CD8-positive, alpha-beta memory T cell (primary cell): ENCODE measurements around the gene AKR7A2. TPM values are rescaled to one million over a fixed set of nuclear protein-coding genes. Genes with fewer than 3 reads are reported as not detected.
"Not testable (repeated sequence)": the region's sequence is repeated elsewhere in the genome, so short reads cannot be mapped to it uniquely, and the experiment has no call there.

Experiments used
- CTCF ChIA-PET: fragments of 350-600 bp; sonication (Branson Sonifier 250); formaldehyde crosslinking; loops from one replicate; lab custom pipeline; 2021; ENCODE audit warnings: antibody characterized with exemption; lab: Charles Lee
- POLR2A ChIA-PET: fragments of 350-600 bp; sonication (Branson Sonifier 250); formaldehyde crosslinking; loops from one replicate; lab custom pipeline; 2021; ENCODE audit warnings: antibody characterized with exemption; lab: Charles Lee
- DNase-seq, 5 donors: peaks; one replicate each; pipeline versions ENCODE4 v3.0.0 to v3.0.0-alpha.2; 2020 to 2022; ENCODE audit warnings: mixed read lengths in 1 of 5
- H3K27ac ChIP-seq: one replicate; pipeline ENCODE4 v1.7.0; 2013; ENCODE audit warnings: low read depth, mild to moderate bottlenecking, low read length, moderate library complexity
- H3K27me3 ChIP-seq: 2 replicates; pipeline ENCODE4 v1.7.0; 2013; ENCODE audit warnings: low read length, mild to moderate bottlenecking; ENCODE audit not compliant: insufficient read depth, poor library complexity, severe bottlenecking
- H3K36me3 ChIP-seq: 2 replicates; pipeline ENCODE4 v1.7.0; 2013; ENCODE audit warnings: mild to moderate bottlenecking, low read length, moderate library complexity; ENCODE audit not compliant: insufficient read depth
- H3K4me1 ChIP-seq: 2 replicates; pipeline ENCODE4 v1.7.0; 2013; ENCODE audit warnings: mild to moderate bottlenecking, low read length, moderate library complexity; ENCODE audit not compliant: insufficient read depth
- H3K4me3 ChIP-seq: 2 replicates; pipeline ENCODE4 v1.7.0; 2013; ENCODE audit warnings: mild to moderate bottlenecking, low read length
- H3K9me3 ChIP-seq: 2 replicates; pipeline ENCODE4 v1.7.0; 2013; ENCODE audit warnings: mild to moderate bottlenecking, low read length
- H3K27ac Mint-ChIP-seq, 8 donors: one replicate each; pipeline ENCODE4 v1.8.0; 2020 to 2021; ENCODE audit warnings: mixed read lengths in 8 of 8, mild to moderate bottlenecking in 6 of 8, inconsistent platforms in 3 of 8, moderate library complexity in 3 of 8
- H3K27me3 Mint-ChIP-seq, 2 donors: one replicate each; pipeline ENCODE4 v1.8.0; 2020 to 2021; ENCODE audit warnings: mixed read lengths in 2 of 2, mild to moderate bottlenecking in 1 of 2, moderate library complexity in 1 of 2
- H3K36me3 Mint-ChIP-seq, 3 donors: one replicate each; pipeline ENCODE4 v1.8.0; 2020 to 2021; ENCODE audit warnings: mixed read lengths in 3 of 3, inconsistent platforms in 1 of 3, mild to moderate bottlenecking in 1 of 3
- H3K4me1 Mint-ChIP-seq, 3 donors: one replicate each; pipeline ENCODE4 v1.8.0; 2020 to 2021; ENCODE audit warnings: mixed read lengths in 3 of 3, inconsistent platforms in 1 of 3, mild to moderate bottlenecking in 1 of 3
- H3K4me3 Mint-ChIP-seq, 7 donors: one replicate each; pipeline ENCODE4 v1.8.0; 2020 to 2021; ENCODE audit warnings: mixed read lengths in 7 of 7, mild to moderate bottlenecking in 6 of 7, moderate library complexity in 4 of 7, inconsistent platforms in 2 of 7
- H3K9me3 Mint-ChIP-seq, 5 donors: one replicate each; pipeline ENCODE4 v1.8.0; 2020 to 2022; ENCODE audit warnings: mixed read lengths in 5 of 5, mild to moderate bottlenecking in 3 of 5, moderate library complexity in 2 of 5, inconsistent platforms in 1 of 5
- polyA plus RNA-seq: library from polyadenylated mRNA; unstranded; fragments of 300-500 nt; fragmentation: Illumina TruSeq; gene quantifications from one replicate; pipeline ENCODE4 v1.2.3, GENCODE V29; 2021
- total RNA-seq, 2 experiments: library from RNA; stranded (reverse); gene quantifications; one replicate each; pipeline ENCODE4 v1.2.3, GENCODE V29; 2021

The AKR7A2 gene
- total and polyA plus RNA-seq, 3 experiments from 2014 or later, result 36.4 to 102 (median 38.3) TPM

GRCh38 chr1:19307794-19308508, 4.0 kb downstream of the AKR7A2 start:
- Mint-ChIP-seq H3K36me3 (peaks cover 6 to 61% (median 21%) of the 10 kb centered on the region in 3 donors), H3K27ac (peak overlapping the region in 1 of 8 donors; percentile 24), H3K4me1 (peaks cover 20 to 33% (median 31%) of the 10 kb centered on the region in 3 donors), H3K27me3 (no peaks in the 10 kb centered on the region), H3K4me3 (peak overlapping the region in 2 of 7 donors; percentile 9 to 32), H3K9me3 (no peaks in the 10 kb centered on the region)
- Histone ChIP-seq H3K27me3 (no peaks in the 10 kb centered on the region), H3K36me3 (peaks cover 29% of the 10 kb centered on the region), H3K9me3 (no peaks in the 10 kb centered on the region), H3K4me3 (no peak overlapping the region), H3K4me1 (peaks cover 12% of the 10 kb centered on the region), H3K27ac (no peak overlapping the region)
- DNase-seq, result peak in 1 of 5 donors; percentile 36
- CTCF ChIA-PET, result no interaction called here
- POLR2A ChIA-PET, result no interaction called here

GRCh38 chr1:19306941-19307340, 5.0 kb downstream of the AKR7A2 start:
- peaks cover 16 to 30% (median 26%) of the 10 kb centered on the region in 3 donors for H3K4me1 Mint-ChIP-seq
- H3K4me1 ChIP-seq, result peaks cover 9% of the 10 kb centered on the region
- H3K27me3 ChIP-seq, result no peaks in the 10 kb centered on the region
- H3K36me3 ChIP-seq, result peaks cover 30% of the 10 kb centered on the region
- H3K9me3 ChIP-seq, result no peaks in the 10 kb centered on the region
- DNase-seq, result peak in 1 of 5 donors; percentile 18
- H3K4me3 ChIP-seq, result no peak overlapping the region
- POLR2A ChIA-PET, result no interaction called here
- no peaks in the 10 kb centered on the region for H3K27me3 Mint-ChIP-seq
- H3K36me3 Mint-ChIP-seq, result peaks cover 6 to 66% (median 21%) of the 10 kb centered on the region in 3 donors
- no peak overlapping the region for H3K27ac Mint-ChIP-seq
- CTCF ChIA-PET, result no interaction called here
- no peaks in the 10 kb centered on the region for H3K9me3 Mint-ChIP-seq
- no peak overlapping the region for H3K27ac ChIP-seq
- no peak overlapping the region for H3K4me3 Mint-ChIP-seq

GRCh38 chr1:19305880-19306279, 6.1 kb downstream of the AKR7A2 start:
- ChIA-PET POLR2A (no interaction called here), CTCF (no interaction called here)
- DNase-seq, result peak in 1 of 5 donors; percentile 26
- H3K36me3 ChIP-seq, result peaks cover 30% of the 10 kb centered on the region
- H3K27ac Mint-ChIP-seq, result no peak overlapping the region
- H3K27ac ChIP-seq, result no peak overlapping the region
- peaks cover 6 to 64% (median 20%) of the 10 kb centered on the region in 3 donors for H3K36me3 Mint-ChIP-seq
- H3K27me3 Mint-ChIP-seq, result no peaks in the 10 kb centered on the region
- H3K9me3 Mint-ChIP-seq, result no peaks in the 10 kb centered on the region
- H3K9me3 ChIP-seq, result no peaks in the 10 kb centered on the region
- no peak overlapping the region for H3K4me3 Mint-ChIP-seq
- peaks cover 4% of the 10 kb centered on the region for H3K4me1 ChIP-seq
- peaks cover 12 to 23% (median 19%) of the 10 kb centered on the region in 3 donors for H3K4me1 Mint-ChIP-seq
- H3K4me3 ChIP-seq, result no peak overlapping the region
- no peaks in the 10 kb centered on the region for H3K27me3 ChIP-seq

GRCh38 chr1:19304081-19304480, 7.9 kb downstream of the AKR7A2 start:
- POLR2A ChIA-PET, result not testable (repeated sequence)

GRCh38 chr1:19300211-19300610, 11.7 kb downstream of the AKR7A2 start:
- H3K4me1 Mint-ChIP-seq, result no peaks in the 10 kb centered on the region
- no peak overlapping the region for H3K27ac ChIP-seq
- H3K27me3 ChIP-seq, result no peaks in the 10 kb centered on the region
- H3K27me3 Mint-ChIP-seq, result no peaks in the 10 kb centered on the region
- H3K27ac Mint-ChIP-seq, result no peak overlapping the region
- H3K36me3 ChIP-seq, result peaks cover 14% of the 10 kb centered on the region
- H3K9me3 ChIP-seq, result peaks cover 2% of the 10 kb centered on the region
- CTCF ChIA-PET, result no interaction called here
- H3K4me1 ChIP-seq, result no peaks in the 10 kb centered on the region
- no peak overlapping the region for H3K4me3 ChIP-seq
- H3K4me3 Mint-ChIP-seq, result no peak overlapping the region
- DNase-seq, result peak in 1 of 5 donors; percentile 23
- H3K9me3 Mint-ChIP-seq, result peaks cover under 1 to 5% (median 4%) of the 10 kb centered on the region in 5 donors
- POLR2A ChIA-PET, result no interaction called here
- H3K36me3 Mint-ChIP-seq, result peaks cover 14 to 37% (median 17%) of the 10 kb centered on the region in 3 donors

More at GRCh38 chr1:19304081-19304480, 7.9 kb downstream of the AKR7A2 start:
- H3K4me1 Mint-ChIP-seq, H3K4me3 ChIP-seq, H3K27me3 ChIP-seq, H3K27ac Mint-ChIP-seq, H3K27ac ChIP-seq, H3K9me3 Mint-ChIP-seq, H3K27me3 Mint-ChIP-seq, H3K4me1 ChIP-seq, H3K9me3 ChIP-seq, CTCF ChIA-PET: not testable (repeated sequence)
- peak overlapping the region in 1 of 7 donors; percentile 74 for H3K4me3 Mint-ChIP-seq
- peaks cover 6 to 66% (median 20%) of the 10 kb centered on the region in 3 donors for H3K36me3 Mint-ChIP-seq
- peak in 1 of 5 donors; percentile 24 for DNase-seq
- peaks cover 30% of the 10 kb centered on the region for H3K36me3 ChIP-seq

- POLR2A ChIA-PET, result no interaction called here
- no peak for DNase-seq
- peaks cover 0 to 6% of the 10 kb centered on the region in 2 donors for H3K27me3 Mint-ChIP-seq
- no peak overlapping the region for H3K27ac Mint-ChIP-seq
- Histone ChIP-seq H3K9me3 (peaks cover 9% of the 10 kb centered on the region), H3K27ac (no peak overlapping the region), H3K27me3 (no peaks in the 10 kb centered on the region), H3K4me1 (no peaks in the 10 kb centered on the region), H3K4me3 (no peak overlapping the region), H3K36me3 (no peaks in the 10 kb centered on the region)
- no peak overlapping the region for H3K4me3 Mint-ChIP-seq
- peaks cover 17 to 27% (median 19%) of the 10 kb centered on the region in 5 donors for H3K9me3 Mint-ChIP-seq
- CTCF ChIA-PET, result no interaction called here
- peaks cover 7 to 36% (median 12%) of the 10 kb centered on the region in 3 donors for H3K36me3 Mint-ChIP-seq
- H3K4me1 Mint-ChIP-seq, result no peaks in the 10 kb centered on the region
Observed at GRCh38 chr1:19294638-19295037, 17.3 kb downstream of the AKR7A2 start.

GRCh38 chr1:19289244-19289643, 22.7 kb downstream of the AKR7A2 start:
- peak overlapping the region; percentile 8 to 66 (median 50) for H3K4me3 Mint-ChIP-seq
- peaks cover 6 to 13% (median 9%) of the 10 kb centered on the region in 5 donors for H3K9me3 Mint-ChIP-seq
- Histone ChIP-seq H3K36me3 (no peaks in the 10 kb centered on the region), H3K27ac (no peak overlapping the region), H3K4me3 (peak overlapping the region; percentile 49), H3K9me3 (no peaks in the 10 kb centered on the region), H3K27me3 (no peaks in the 10 kb centered on the region), H3K4me1 (no peaks in the 10 kb centered on the region)
- H3K36me3 Mint-ChIP-seq, result peaks cover 0 to 19% (median 1%) of the 10 kb centered on the region in 3 donors
- H3K27ac Mint-ChIP-seq, result peak overlapping the region in 2 of 8 donors; percentile 36 to 47
- ChIA-PET CTCF (no interaction called here), POLR2A (interaction anchor here (0.6 kb wide), 1 partner anchor 169 kb away, joined by 3 read pairs; no protein-coding TSS in a partner anchor)
- H3K4me1 Mint-ChIP-seq, result peaks cover 3 to 10% (median 6%) of the 10 kb centered on the region in 3 donors
- peaks cover 0 to 22% of the 10 kb centered on the region in 2 donors for H3K27me3 Mint-ChIP-seq
- no peak for DNase-seq
